Transverse colon (tissue), 4 donors: ENCODE measurements around the gene NECTIN3. TPM values are rescaled to one million over a fixed set of nuclear protein-coding genes. Genes with fewer than 3 reads are reported as not detected.

Source experiments
- DNase-seq: peaks from one replicate; pipeline ENCODE4 v3.0.0-alpha.2; 2019
- H3K27ac ChIP-seq, 4 donors: fragments of 200-600 bp; sonication (generic); 2 replicates each; pipeline ENCODE4 v1.5.1; 2016 to 2018; ENCODE audit warnings: inconsistent platforms in 4 of 4
- H3K27me3 ChIP-seq: fragments of 200-600 bp; sonication (generic); 2 replicates; pipeline ENCODE4 v1.5.1; 2017; ENCODE audit warnings: inconsistent platforms
- H3K36me3 ChIP-seq, 4 donors: fragments of 200-600 bp; sonication (generic); 2 replicates each; pipeline ENCODE4 v1.5.1; 2017 to 2019; ENCODE audit warnings: inconsistent platforms in 4 of 4
- H3K4me1 ChIP-seq, 4 donors: fragments of 200-600 bp; sonication (generic); 2 replicates each; pipeline ENCODE4 v1.5.1; 2017 to 2020; ENCODE audit warnings: inconsistent platforms in 4 of 4
- H3K4me3 ChIP-seq, 4 donors: fragments of 200-600 bp; sonication (generic); 1 replicate in 1 of 4; 2 replicates in 3 of 4; pipeline versions ENCODE4 v1.5.1 to v1.6.1; 2017 to 2019; ENCODE audit warnings: inconsistent platforms in 4 of 4
- H3K9me3 ChIP-seq, 2 donors: fragments of 200-600 bp; sonication (generic); 2 replicates each; pipeline ENCODE4 v1.5.1; 2017 to 2019; ENCODE audit warnings: inconsistent platforms in 2 of 2
- CTCF ChIP-seq, 5 experiments: fragments of 200-600 bp in 3 of 5; fragments of 450-650 bp in 2 of 5; sonication (generic) in 3 of 5; IDR thresholded peaks; 1 replicate in 2 of 5; 2 replicates in 3 of 5; pipeline ENCODE4 v1.5.1; 2016 to 2017; ENCODE audit warnings: antibody characterized with exemption in 5 of 5, inconsistent platforms in 3 of 5, mild to moderate bottlenecking in 2 of 5, moderate library complexity in 1 of 5
- EP300 ChIP-seq: sonication (generic); formaldehyde crosslinking; IDR thresholded peaks from one replicate; pipeline ENCODE4 v1.6.1; 2017; ENCODE audit warnings: antibody characterized with exemption, low read depth
- POLR2A ChIP-seq: fragments of 450-650 bp; IDR thresholded peaks from one replicate; pipeline ENCODE4 v1.6.1; 2016; ENCODE audit warnings: antibody characterized with exemption, mild to moderate bottlenecking, moderate library complexity
- POLR2AphosphoS5 ChIP-seq, 3 donors: sonication (generic); formaldehyde crosslinking; IDR thresholded peaks; one replicate each; pipeline ENCODE4 v1.6.1; 2016; ENCODE audit warnings: antibody characterized with exemption in 3 of 3
- WGBS, 2 donors: methylation state at CpG; one replicate each; pipeline ENCODE4 v1.1.5; 2018; ENCODE audit warnings: low coverage in 1 of 2; 5-methylcytosine and 5-hydroxymethylcytosine counted together
- in situ Hi-C, 4 donors: fragments of 200-750 bp; cut with MboI; loops; one replicate each; pipeline versions ENCODE4 v1.15.0 to v1.15.1; 2017; ENCODE audit warnings: low sequenced_read_pairs in 3 of 4, low pct_ligation_motif_present in 1 of 4, low pct_unique_long_range_greater_than_20kb in 1 of 4
- intact Hi-C: fragments of 100-400 bp; cut with DNase I; formaldehyde crosslinking; loops from one replicate; pipeline ENCODE4 v1.15.1; 2023; ENCODE audit warnings: low total_unique reads
- total RNA-seq, 4 donors: library from RNA; depleted of rRNA; stranded (reverse); fragments of >200 nt; gene quantifications; one replicate each; pipeline ENCODE4 v1.1.0, GENCODE V29; 2016

The NECTIN3 gene
- total RNA-seq: 100 to 1,000 TPM in 1 of 4 donors, 10 to 100 TPM in 3; 28.1 to 104 (median 40.8) TPM

- no peaks in the 10 kb centered on the region for H3K9me3 ChIP-seq
- no peaks in the 10 kb centered on the region for H3K27me3 ChIP-seq
- 3% methylated on average over 70 of the region's 79 CpGs; no CpG with 5 or more reads in 1 of the 2 donors for WGBS, 2 donors
- peak within 1 kb of the TSS; percentile 88 to 97 (median 94) for H3K27ac ChIP-seq
- in situ Hi-C loops (no loop called here), intact Hi-C loops (no loop called here)
- peak; percentile 96 for DNase-seq
- TF ChIP-seq POLR2AphosphoS5 (IDR thresholded peaks at IDR 0.05): peak; percentile 70 to 78 (median 74)
- no peak for TF ChIP-seq CTCF (IDR thresholded peaks at IDR 0.05)
- no peak for TF ChIP-seq EP300
- peak; percentile 47 for TF ChIP-seq POLR2A
- peaks cover 0 to 35% (median 24%) of the 10 kb centered on the region in 4 donors for H3K4me1 ChIP-seq
- no peaks in the 10 kb centered on the region for H3K36me3 ChIP-seq
- peak within 1 kb of the TSS; percentile 56 to 96 (median 78) for H3K4me3 ChIP-seq
These were observed at the start of gene NECTIN3 for GRCh38 chr3:111071257-111072030. NECTIN3 (plus strand) TSS chr3:111071816; CDS start chr3:111072018, 202 bp downstream.

- no peaks in the 10 kb centered on the region for H3K27me3 ChIP-seq
- no peaks in the 10 kb centered on the region for H3K4me1 ChIP-seq
- no peak overlapping the region for H3K4me3 ChIP-seq
- no peak for TF ChIP-seq POLR2AphosphoS5 (IDR thresholded peaks at IDR 0.05)
- TF ChIP-seq POLR2A: no peak
- TF ChIP-seq EP300: no peak
- no peak for TF ChIP-seq CTCF (IDR thresholded peaks at IDR 0.05)
- 23 to 67% methylated on average over 1 of the region's 1 CpG for WGBS, 2 donors
- intact Hi-C loops (no loop called here), in situ Hi-C loops (no loop called here)
- DNase-seq: no peak
- H3K9me3 ChIP-seq: no peaks in the 10 kb centered on the region
- no peak overlapping the region for H3K27ac ChIP-seq
- no peaks in the 10 kb centered on the region for H3K36me3 ChIP-seq
These were observed 43.7 kb upstream of the NECTIN3 start for GRCh38 chr3:111027868-111028267.

- H3K4me1 ChIP-seq: no peaks in the 10 kb centered on the region
- TF ChIP-seq POLR2AphosphoS5 (IDR thresholded peaks at IDR 0.05) (no peak), CTCF (IDR thresholded peaks at IDR 0.05) (no peak), POLR2A (no peak), EP300 (no peak)
- WGBS, 2 donors: 87 to 100% methylated on average over 2 of the region's 2 CpGs
- in situ Hi-C loops (no loop called here), intact Hi-C loops (no loop called here)
- H3K4me3 ChIP-seq: no peak overlapping the region
- no peak for DNase-seq
- H3K9me3 ChIP-seq: no peaks in the 10 kb centered on the region
- H3K36me3 ChIP-seq: no peaks in the 10 kb centered on the region
- no peaks in the 10 kb centered on the region for H3K27me3 ChIP-seq
- H3K27ac ChIP-seq: no peak overlapping the region
These were observed 40.1 kb upstream of the NECTIN3 start for GRCh38 chr3:111031538-111031937.

GRCh38 chr3:111032677-111033076 lies 38.9 kb upstream of the NECTIN3 start:
- Histone ChIP-seq H3K36me3 (no peaks in the 10 kb centered on the region), H3K27ac (no peak overlapping the region), H3K4me1 (no peaks in the 10 kb centered on the region), H3K4me3 (no peak overlapping the region), H3K9me3 (peaks cover 0 to 6% of the 10 kb centered on the region in 2 donors), H3K27me3 (no peaks in the 10 kb centered on the region)
- DNase-seq: no peak
- intact Hi-C loops (no loop called here), in situ Hi-C loops (no loop called here)
- 86 to 89% methylated on average over 3 of the region's 3 CpGs for WGBS, 2 donors
- TF ChIP-seq CTCF (IDR thresholded peaks at IDR 0.05) (no peak), POLR2AphosphoS5 (IDR thresholded peaks at IDR 0.05) (no peak), POLR2A (no peak), EP300 (no peak)
